RKO (cell line): ENCODE data around the gene TMEM14C.

Experiments used
- DNase-seq: peaks from one replicate; pipeline ENCODE4 v3.0.0-alpha.2; 2016; ENCODE audit warnings: low spot score

Gene TMEM14C

GRCh38 chr6:10759884-10760329 is 37.0 kb downstream of the TMEM14C start:
- DNase-seq: peak; percentile 89

- DNase-seq: peak; percentile 39
These were observed 40.1 kb downstream of the TMEM14C start for GRCh38 chr6:10763006-10763405.

- DNase-seq: no peak
These were observed 46.5 kb downstream of the TMEM14C start for GRCh38 chr6:10769419-10769818.

GRCh38 chr6:10771371-10771894 is 48.6 kb downstream of the TMEM14C start:
- DNase-seq: no peak

- no peak for DNase-seq
These were observed 55.4 kb downstream of the TMEM14C start for GRCh38 chr6:10778230-10778629.

GRCh38 chr6:10779076-10779475 is 56.2 kb downstream of the TMEM14C start:
- DNase-seq: no peak
